ENCODE data around the gene CLCN3. TPM values are rescaled to one million over a fixed set of nuclear protein-coding genes. Genes with fewer than 3 reads are reported as not detected.
A peak's percentile ranks its signal among the peaks of the same experiment; 100 is the strongest.

CLCN3 gene
- total and polyA plus RNA-seq, 9 of the 15 experiments (the other 6 are each of a cell fraction or from before 2014, with no cell fraction given): 12.7 to 60.6 (median 38.5) TPM

DNA sequence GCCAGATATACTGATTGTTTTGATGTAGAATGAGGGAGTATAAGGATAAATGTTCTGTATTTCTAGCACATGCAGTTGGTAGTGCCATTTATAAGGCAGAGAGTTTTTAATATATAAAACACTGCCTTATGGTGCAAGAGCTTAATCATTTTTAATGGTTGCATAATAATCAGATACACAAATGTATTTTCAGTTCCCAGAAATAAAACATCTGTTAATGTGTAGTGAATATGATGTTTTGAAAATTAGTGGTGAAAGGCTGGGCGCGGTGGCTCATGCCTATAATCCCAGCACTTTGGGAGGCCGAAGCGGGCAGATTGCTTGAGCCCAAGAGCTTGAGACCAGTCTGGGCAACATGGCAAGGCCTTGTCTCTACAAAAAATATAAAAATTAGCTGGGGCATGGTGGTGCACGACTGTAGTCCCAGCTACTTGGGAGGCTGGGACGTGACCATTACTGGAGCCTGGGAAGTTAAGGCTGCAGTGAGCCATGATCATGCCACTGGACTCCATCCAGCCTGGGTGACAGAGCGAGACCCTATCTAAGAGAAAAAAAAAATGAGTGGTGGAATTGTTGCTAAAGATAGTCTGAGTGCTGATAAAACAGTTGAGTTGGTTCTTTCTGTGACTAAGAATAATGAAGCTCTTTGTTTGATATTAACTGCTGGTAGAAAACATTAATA lies 29.3 kb downstream of the CLCN3 start (continued):
- TF ChIP-seq NRF1 (conservative IDR thresholded peaks at IDR 0.05 in 1 of 2, IDR thresholded peaks at IDR 0.05 in 1 of 2): no peak
- no peak for TF ChIP-seq PRMT5 (CRISPR knock-in tag; IDR thresholded peaks at IDR 0.05)
- TF ChIP-seq, protein P1, sequence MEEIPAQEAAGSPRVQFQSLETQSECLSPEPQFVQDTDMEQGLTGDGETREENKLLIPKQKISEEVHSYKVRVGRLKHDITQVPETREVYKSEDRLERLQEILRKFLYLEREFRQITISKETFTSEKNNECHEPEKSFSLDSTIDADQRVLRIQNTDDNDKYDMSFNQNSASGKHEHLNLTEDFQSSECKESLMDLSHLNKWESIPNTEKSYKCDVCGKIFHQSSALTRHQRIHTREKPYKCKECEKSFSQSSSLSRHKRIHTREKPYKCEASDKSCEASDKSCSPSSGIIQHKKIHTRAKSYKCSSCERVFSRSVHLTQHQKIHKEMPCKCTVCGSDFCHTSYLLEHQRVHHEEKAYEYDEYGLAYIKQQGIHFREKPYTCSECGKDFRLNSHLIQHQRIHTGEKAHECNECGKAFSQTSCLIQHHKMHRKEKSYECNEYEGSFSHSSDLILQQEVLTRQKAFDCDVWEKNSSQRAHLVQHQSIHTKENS (CRISPR knock-in tag; IDR thresholded peaks at IDR 0.05): no peak
- no peak for TF ChIP-seq BCL6 (CRISPR knock-in tag; IDR thresholded peaks at IDR 0.05)
- TF ChIP-seq NEUROD1 (IDR thresholded peaks at IDR 0.05; ENCODE audit: borderline replicate concordance, low read depth, low read length, partially characterized antibody): no peak
- no peak for TF ChIP-seq ZSCAN32 (CRISPR knock-in tag; IDR thresholded peaks at IDR 0.05)
- no peak for TF ChIP-seq SRSF9 (IDR thresholded peaks at IDR 0.05; ENCODE audit: borderline replicate concordance, low read depth, low read length)
- TF ChIP-seq ZNF347 (CRISPR knock-in tag; IDR thresholded peaks at IDR 0.05; ENCODE audit: low read depth): no peak
- TF ChIP-seq EHMT2 (IDR thresholded peaks at IDR 0.05): 0 out of 2 replicates have a peak, but pooled peaks have one; percentile 63
- TF ChIP-seq, protein P2, sequence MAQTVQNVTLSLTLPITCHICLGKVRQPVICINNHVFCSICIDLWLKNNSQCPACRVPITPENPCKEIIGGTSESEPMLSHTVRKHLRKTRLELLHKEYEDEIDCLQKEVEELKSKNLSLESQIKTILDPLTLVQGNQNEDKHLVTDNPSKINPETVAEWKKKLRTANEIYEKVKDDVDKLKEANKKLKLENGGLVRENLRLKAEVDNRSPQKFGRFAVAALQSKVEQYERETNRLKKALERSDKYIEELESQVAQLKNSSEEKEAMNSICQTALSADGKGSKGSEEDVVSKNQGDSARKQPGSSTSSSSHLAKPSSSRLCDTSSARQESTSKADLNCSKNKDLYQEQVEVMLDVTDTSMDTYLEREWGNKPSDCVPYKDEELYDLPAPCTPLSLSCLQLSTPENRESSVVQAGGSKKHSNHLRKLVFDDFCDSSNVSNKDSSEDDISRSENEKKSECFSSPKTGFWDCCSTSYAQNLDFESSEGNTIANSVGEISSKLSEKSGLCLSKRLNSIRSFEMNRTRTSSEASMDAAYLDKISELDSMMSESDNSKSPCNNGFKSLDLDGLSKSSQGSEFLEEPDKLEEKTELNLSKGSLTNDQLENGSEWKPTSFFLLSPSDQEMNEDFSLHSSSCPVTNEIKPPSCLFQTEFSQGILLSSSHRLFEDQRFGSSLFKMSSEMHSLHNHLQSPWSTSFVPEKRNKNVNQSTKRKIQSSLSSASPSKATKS (CRISPR knock-in tag; IDR thresholded peaks at IDR 0.05): no peak
- TF ChIP-seq RHOXF2B (CRISPR knock-in tag; conservative IDR thresholded peaks at IDR 0.05): no peak
- TF ChIP-seq STAT5A (IDR thresholded peaks at IDR 0.05; ENCODE audit: borderline replicate concordance, low read length): 0 out of 2 replicates have a peak, but pooled peaks have one; percentile 14
- no peak for TF ChIP-seq ZNF224 (CRISPR knock-in tag; IDR thresholded peaks at IDR 0.05)
- TF ChIP-seq ZNF12 (CRISPR knock-in tag; IDR thresholded peaks at IDR 0.05): no peak
- no peak for TF ChIP-seq ZNF354B (CRISPR knock-in tag; IDR thresholded peaks at IDR 0.05)
- TF ChIP-seq ZNF507 (tag; conservative IDR thresholded peaks at IDR 0.05): no peak
- no peak for TF ChIP-seq KDM2B (CRISPR knock-in tag; IDR thresholded peaks at IDR 0.05)
- no peak for TF ChIP-seq ZNF551 (CRISPR knock-in tag; IDR thresholded peaks at IDR 0.05)
- peak; percentile 26 for TF ChIP-seq CCNT2 (IDR thresholded peaks at IDR 0.05; ENCODE audit: borderline replicate concordance, extremely low read depth, insufficient read length, low read depth, low read length)
- no peak for TF ChIP-seq POLR2AphosphoS2 (IDR thresholded peaks at IDR 0.05; ENCODE audit: low read length)
- no peak for TF ChIP-seq TRIM28 (IDR thresholded peaks at IDR 0.05)
- TF ChIP-seq, protein P3, sequence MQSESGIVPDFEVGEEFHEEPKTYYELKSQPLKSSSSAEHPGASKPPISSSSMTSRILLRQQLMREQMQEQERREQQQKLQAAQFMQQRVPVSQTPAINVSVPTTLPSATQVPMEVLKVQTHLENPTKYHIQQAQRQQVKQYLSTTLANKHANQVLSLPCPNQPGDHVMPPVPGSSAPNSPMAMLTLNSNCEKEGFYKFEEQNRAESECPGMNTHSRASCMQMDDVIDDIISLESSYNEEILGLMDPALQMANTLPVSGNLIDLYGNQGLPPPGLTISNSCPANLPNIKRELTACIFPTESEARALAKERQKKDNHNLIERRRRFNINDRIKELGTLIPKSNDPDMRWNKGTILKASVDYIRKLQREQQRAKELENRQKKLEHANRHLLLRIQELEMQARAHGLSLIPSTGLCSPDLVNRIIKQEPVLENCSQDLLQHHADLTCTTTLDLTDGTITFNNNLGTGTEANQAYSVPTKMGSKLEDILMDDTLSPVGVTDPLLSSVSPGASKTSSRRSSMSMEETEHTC (IDR thresholded peaks at IDR 0.05): no peak
- TF ChIP-seq ZNF583 (CRISPR knock-in tag; IDR thresholded peaks at IDR 0.05): no peak
- TF ChIP-seq ZNF384 (IDR thresholded peaks at IDR 0.05; ENCODE audit: low read depth, low read length): peak; percentile 96
- TF ChIP-seq ETV6 (IDR thresholded peaks at IDR 0.05; ENCODE audit: borderline replicate concordance in 1 of 2, low read depth in 2 of 2, low read length in 1 of 2): no peak
- no peak for TF ChIP-seq ETV6 (CRISPR knock-in tag; IDR thresholded peaks at IDR 0.05; ENCODE audit: borderline replicate concordance)
- TF ChIP-seq ZNF830 (CRISPR knock-in tag; IDR thresholded peaks at IDR 0.05): no peak
- TF ChIP-seq FUS (optimal IDR thresholded peaks at IDR 0.05; ENCODE audit: low read depth, low read length): no peak

Measured in K562 (cell line).